ENCODE data around the gene NKIRAS1. TPM values are rescaled to one million over a fixed set of nuclear protein-coding genes. Genes with fewer than 3 reads are reported as not detected.
"Not testable (repeated sequence)": the region's sequence is repeated elsewhere in the genome, so short reads cannot be mapped to it uniquely, and the experiment has no call there.

The NKIRAS1 gene
- total RNA-seq, 4 donors from 2014 or later: 23.4 to 29.4 (median 26.8) TPM

GRCh38 chr3:23917679-23918303 is 1.0 kb upstream of the NKIRAS1 start:
- peak overlapping the region; percentile 71 to 85 (median 80) for H3K4me3 ChIP-seq
- H3K27ac ChIP-seq (replicated peaks in 1 of 4): peak overlapping the region; percentile 88 to 96 (median 92)
- not testable (repeated sequence) for H3K9me3 ChIP-seq; H3K27me3 ChIP-seq; DNase-seq (ENCODE audit: extremely low spot score)
- H3K4me1 ChIP-seq: peaks cover 26 to 58% (median 48%) of the 10 kb centered on the region in 4 donors
- intact Hi-C loops (cut with DNase I): loop anchor here (2.0 kb wide), 2 partner anchors 29 to 49 kb away; no protein-coding TSS in a partner anchor
- peaks cover 0 to 46% (median 36%) of the 10 kb centered on the region in 4 donors for H3K36me3 ChIP-seq
- WGBS: 2% methylated on average over 20 of the region's 21 CpGs

- DNase-seq (ENCODE audit: extremely low spot score): no peak
- peaks cover 26 to 58% (median 48%) of the 10 kb centered on the region in 4 donors for H3K4me1 ChIP-seq
- peak overlapping the region; percentile 88 to 96 (median 92) for H3K27ac ChIP-seq (replicated peaks in 1 of 4)
- no peaks in the 10 kb centered on the region for H3K27me3 ChIP-seq
- 3% methylated on average over 20 of the region's 48 CpGs for whole genome bisulfite sequencing
- peaks cover 0 to 36% (median 23%) of the 10 kb centered on the region in 4 donors for H3K36me3 ChIP-seq
- TF ChIP-seq POLR2A (IDR thresholded peaks at IDR 0.05; ENCODE audit: low read depth): no peak
- peak overlapping the region; percentile 71 to 85 (median 80) for H3K4me3 ChIP-seq
- intact Hi-C loops (cut with DNase I): loop anchor here (2.0 kb wide), 2 partner anchors 30 to 50 kb away; no protein-coding TSS in a partner anchor
- H3K9me3 ChIP-seq: no peaks in the 10 kb centered on the region
Measured at GRCh38 chr3:23916152-23916885, 471 bp downstream of the NKIRAS1 start.

GRCh38 chr3:23915537-23916108 is 1.2 kb downstream of the NKIRAS1 start:
- intact Hi-C loops (cut with DNase I): loop anchor here (2.0 kb wide), 2 partner anchors 31 to 51 kb away; no protein-coding TSS in a partner anchor
- TF ChIP-seq POLR2AphosphoS5 (IDR thresholded peaks at IDR 0.05): no peak
- no peak for TF ChIP-seq CTCF (IDR thresholded peaks at IDR 0.05)
- no peak for TF ChIP-seq EP300 (IDR thresholded peaks at IDR 0.05)
- TF ChIP-seq POLR2A (IDR thresholded peaks at IDR 0.05; ENCODE audit: low read depth): no peak
- Histone ChIP-seq H3K9me3 (no peaks in the 10 kb centered on the region), H3K27ac (replicated peaks in 1 of 4) (peak overlapping the region; percentile 88 to 96 (median 92)), H3K27me3 (no peaks in the 10 kb centered on the region), H3K36me3 (peaks cover 0 to 32% (median 23%) of the 10 kb centered on the region in 4 donors), H3K4me1 (peaks cover 26 to 58% (median 48%) of the 10 kb centered on the region in 4 donors), H3K4me3 (peak overlapping the region; percentile 71 to 85 (median 80))
- WGBS: 49% methylated on average over 7 of the region's 7 CpGs
- no peak for DNase-seq (ENCODE audit: extremely low spot score)

- Histone ChIP-seq H3K36me3 (peaks cover 0 to 31% (median 23%) of the 10 kb centered on the region in 4 donors), H3K27me3 (no peaks in the 10 kb centered on the region), H3K4me3 (no peak overlapping the region), H3K9me3 (no peaks in the 10 kb centered on the region), H3K4me1 (peaks cover 19 to 44% (median 35%) of the 10 kb centered on the region in 4 donors), H3K27ac (replicated peaks in 1 of 4) (no peak overlapping the region)
- intact Hi-C loops (cut with DNase I): no loop called here
- DNase-seq (ENCODE audit: extremely low spot score): no peak
- 59% methylated on average over 3 of the region's 3 CpGs for WGBS
- TF ChIP-seq EP300 (IDR thresholded peaks at IDR 0.05): no peak
- TF ChIP-seq POLR2AphosphoS5 (IDR thresholded peaks at IDR 0.05): no peak
- TF ChIP-seq CTCF (IDR thresholded peaks at IDR 0.05): no peak
- TF ChIP-seq POLR2A (IDR thresholded peaks at IDR 0.05; ENCODE audit: low read depth): no peak
Measured at GRCh38 chr3:23913873-23914743, 2.7 kb downstream of the NKIRAS1 start.

GRCh38 chr3:23913182-23913581 is 3.6 kb downstream of the NKIRAS1 start:
- no peak overlapping the region for H3K27ac ChIP-seq (replicated peaks in 1 of 4)

GRCh38 chr3:23912335-23912734 is 4.5 kb downstream of the NKIRAS1 start:
- H3K27me3 ChIP-seq; DNase-seq (ENCODE audit: extremely low spot score); H3K4me3 ChIP-seq; H3K9me3 ChIP-seq; H3K27ac ChIP-seq (replicated peaks in 1 of 4); intact Hi-C loops (cut with DNase I): not testable (repeated sequence)
- H3K36me3 ChIP-seq: peaks cover 0 to 30% (median 22%) of the 10 kb centered on the region in 4 donors
- 98% methylated on average over 3 of the region's 3 CpGs for WGBS
- H3K4me1 ChIP-seq: peaks cover 9 to 30% (median 22%) of the 10 kb centered on the region in 4 donors

More at GRCh38 chr3:23913182-23913581, 3.6 kb downstream of the NKIRAS1 start:
- TF ChIP-seq POLR2A (IDR thresholded peaks at IDR 0.05; ENCODE audit: low read depth): no peak
- no peak for TF ChIP-seq CTCF (IDR thresholded peaks at IDR 0.05)
- no peak for TF ChIP-seq POLR2AphosphoS5 (IDR thresholded peaks at IDR 0.05)
- no peak for TF ChIP-seq EP300 (IDR thresholded peaks at IDR 0.05)
- 80% methylated on average over 1 of the region's 1 CpG for WGBS
- peaks cover 11 to 35% (median 26%) of the 10 kb centered on the region in 4 donors for H3K4me1 ChIP-seq
- H3K9me3 ChIP-seq: no peaks in the 10 kb centered on the region
- DNase-seq (ENCODE audit: extremely low spot score): no peak
- H3K4me3 ChIP-seq: no peak overlapping the region
- peaks cover 0 to 28% (median 20%) of the 10 kb centered on the region in 4 donors for H3K36me3 ChIP-seq
- intact Hi-C loops (cut with DNase I): no loop called here
- no peaks in the 10 kb centered on the region for H3K27me3 ChIP-seq

Data from esophagus muscularis mucosa (tissue), 4 donors.